HT-29 (cell line): Measurements from ENCODE around the gene ATP10A. TPM values are rescaled to one million over a fixed set of nuclear protein-coding genes. Genes with fewer than 3 reads are reported as not detected.

Experiments
- DNase-seq: peaks from one replicate; pipeline ENCODE4 v3.0.0-alpha.2; 2015; ENCODE audit warnings: low spot score
- total RNA-seq: library from RNA; depleted of rRNA; stranded (reverse); fragments of >200 nt; shearing (Covaris generic); gene quantifications from 2 replicates; pipeline ENCODE4 v1.2.3, GENCODE V29; 2014

Gene ATP10A
- total RNA-seq, 1 experiment from 2014 or later, result not detected

DNA sequence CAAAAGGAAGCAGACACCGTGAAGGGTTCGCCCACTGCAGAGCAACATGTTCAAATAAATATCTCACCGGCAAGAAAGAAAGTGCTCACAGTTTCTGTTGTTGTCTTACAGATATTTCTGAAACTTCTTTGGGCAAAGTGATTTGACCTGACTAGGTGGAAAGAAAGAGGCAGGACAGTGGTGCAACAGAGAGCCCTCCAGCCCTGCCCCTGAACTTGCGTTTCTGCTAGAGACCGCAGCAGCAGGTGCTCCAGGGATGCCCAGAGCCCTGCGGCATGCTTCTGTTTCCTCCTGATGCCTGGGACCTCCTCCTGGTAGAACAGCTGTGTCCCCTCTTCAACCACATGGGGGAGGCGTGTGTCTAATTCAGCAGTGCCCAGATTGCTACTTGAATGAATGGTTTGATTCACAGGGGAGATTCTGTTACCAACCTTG is 123.4 kb downstream of the ATP10A start:
- peak; percentile 25 for DNase-seq

DNA sequence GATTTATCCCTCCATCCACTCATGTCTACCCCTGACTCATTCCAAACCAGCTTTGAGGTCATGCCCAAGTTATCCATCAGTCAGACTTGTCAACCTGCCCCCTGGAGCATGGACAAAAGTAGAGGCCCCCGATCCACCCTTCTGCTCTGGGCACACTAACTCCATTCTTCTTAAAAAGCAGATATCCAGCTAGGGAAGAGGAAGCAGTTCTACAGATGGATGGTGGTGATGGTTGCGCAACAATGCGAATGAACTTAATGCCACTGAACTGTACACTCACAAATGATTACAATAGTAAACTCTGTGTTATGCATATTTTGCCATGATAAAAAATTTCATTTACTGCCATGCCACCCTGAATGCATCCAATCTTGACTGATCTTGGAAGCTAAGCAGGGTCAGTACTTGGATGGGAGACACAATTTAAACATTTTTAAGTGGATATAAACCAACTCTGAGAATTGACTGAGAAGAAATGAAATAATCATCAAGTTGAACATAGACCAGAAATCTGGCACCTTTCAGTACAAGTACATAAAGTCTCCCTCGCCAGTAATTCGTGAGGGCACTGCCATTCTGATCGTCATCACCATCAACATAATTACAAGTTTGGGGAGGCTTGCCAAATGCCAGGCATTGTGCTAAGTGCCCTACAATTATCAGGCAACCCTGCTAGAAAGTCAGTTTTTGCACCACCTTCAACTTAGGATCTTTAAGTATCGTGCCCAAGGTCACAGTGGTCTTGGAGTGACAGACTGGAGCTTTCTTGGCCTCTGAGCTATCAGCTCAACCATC is 124.8 kb downstream of the ATP10A start:
- DNase-seq, result no peak

DNA sequence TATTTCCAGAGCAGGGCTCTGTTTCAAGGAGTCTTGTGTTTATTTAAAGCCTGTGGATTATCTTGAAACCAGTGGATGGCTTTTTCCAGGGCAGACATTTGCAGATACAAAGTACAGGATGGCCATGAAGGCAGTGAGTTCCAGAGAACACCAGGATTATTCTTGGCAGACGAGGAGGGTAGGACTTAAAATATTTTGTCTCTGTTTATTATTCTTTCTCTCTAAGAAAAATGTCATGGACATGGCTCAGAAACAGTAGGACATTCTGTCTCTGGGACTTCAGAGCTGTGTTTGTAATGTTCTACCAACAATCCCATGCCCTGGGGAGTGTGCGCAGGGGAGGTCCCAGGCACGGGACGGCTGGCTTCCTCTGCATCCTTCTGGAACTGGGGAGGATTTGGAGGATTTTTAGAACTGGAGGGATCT is 125.9 kb downstream of the ATP10A start:
- no peak for DNase-seq

DNA sequence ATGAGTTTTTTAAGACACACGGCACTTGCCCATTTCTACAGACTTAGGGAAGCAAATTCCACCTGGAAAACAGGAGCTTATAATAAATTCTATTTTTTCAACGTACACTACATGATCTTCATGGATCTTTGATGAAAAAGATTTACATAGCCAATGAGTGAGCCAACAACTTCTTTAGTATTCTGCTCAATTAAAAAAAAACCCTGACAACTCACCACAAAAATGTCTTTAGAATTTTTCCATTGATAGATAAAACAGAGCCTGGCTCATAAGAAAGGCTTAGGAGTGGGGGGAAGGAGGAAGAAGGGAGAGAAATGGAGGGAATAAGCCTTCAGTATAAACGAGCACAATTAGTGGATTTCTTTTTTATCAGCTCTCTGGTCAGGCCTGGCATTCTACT is 126.7 kb downstream of the ATP10A start:
- no peak for DNase-seq

- DNase-seq, result no peak
Measured at GRCh38 chr15:25735550-25736384, 127.4 kb downstream of the ATP10A start.

GRCh38 chr15:25734680-25735355 is 128.3 kb downstream of the ATP10A start:
- DNase-seq, result no peak

DNA sequence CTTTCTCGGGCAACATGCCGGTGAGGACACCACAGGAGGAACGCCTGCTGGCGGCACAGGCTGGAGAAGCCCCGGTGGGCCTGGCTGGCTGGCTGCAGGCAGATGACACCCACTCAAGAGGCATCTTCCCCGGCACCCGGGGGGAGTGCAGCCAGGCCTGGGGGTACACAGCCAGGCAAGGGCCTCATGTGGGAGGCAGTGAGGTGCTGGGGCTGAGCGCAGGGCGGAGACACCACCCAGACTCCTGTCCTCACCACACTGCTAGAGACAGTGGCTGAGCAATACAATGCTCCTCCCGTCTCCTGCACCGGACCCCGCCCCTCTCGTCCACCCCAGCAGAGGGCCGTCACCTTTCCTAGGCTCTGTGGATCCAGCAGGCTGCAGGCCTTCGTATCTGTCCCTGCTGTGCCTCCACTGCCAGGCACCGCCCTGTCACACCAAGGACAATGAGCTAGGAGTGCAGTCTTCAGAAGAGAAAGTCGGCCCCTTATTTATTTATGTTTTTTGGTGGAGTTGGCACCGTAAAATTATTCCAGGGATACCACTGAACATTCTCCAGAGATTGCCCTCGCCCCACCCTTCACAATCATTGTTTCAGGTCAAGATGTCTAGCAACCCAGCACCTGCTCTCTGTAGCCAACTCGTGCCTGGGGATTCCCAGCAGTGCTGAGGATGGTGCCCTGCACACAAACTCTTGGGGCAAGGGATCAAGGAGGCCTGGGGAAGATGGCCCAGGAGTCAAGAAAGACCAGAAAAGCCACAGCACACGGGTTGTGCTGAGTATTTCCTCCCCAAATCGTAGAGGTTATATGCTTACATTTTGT is 129.1 kb downstream of the ATP10A start:
- no peak for DNase-seq

DNA sequence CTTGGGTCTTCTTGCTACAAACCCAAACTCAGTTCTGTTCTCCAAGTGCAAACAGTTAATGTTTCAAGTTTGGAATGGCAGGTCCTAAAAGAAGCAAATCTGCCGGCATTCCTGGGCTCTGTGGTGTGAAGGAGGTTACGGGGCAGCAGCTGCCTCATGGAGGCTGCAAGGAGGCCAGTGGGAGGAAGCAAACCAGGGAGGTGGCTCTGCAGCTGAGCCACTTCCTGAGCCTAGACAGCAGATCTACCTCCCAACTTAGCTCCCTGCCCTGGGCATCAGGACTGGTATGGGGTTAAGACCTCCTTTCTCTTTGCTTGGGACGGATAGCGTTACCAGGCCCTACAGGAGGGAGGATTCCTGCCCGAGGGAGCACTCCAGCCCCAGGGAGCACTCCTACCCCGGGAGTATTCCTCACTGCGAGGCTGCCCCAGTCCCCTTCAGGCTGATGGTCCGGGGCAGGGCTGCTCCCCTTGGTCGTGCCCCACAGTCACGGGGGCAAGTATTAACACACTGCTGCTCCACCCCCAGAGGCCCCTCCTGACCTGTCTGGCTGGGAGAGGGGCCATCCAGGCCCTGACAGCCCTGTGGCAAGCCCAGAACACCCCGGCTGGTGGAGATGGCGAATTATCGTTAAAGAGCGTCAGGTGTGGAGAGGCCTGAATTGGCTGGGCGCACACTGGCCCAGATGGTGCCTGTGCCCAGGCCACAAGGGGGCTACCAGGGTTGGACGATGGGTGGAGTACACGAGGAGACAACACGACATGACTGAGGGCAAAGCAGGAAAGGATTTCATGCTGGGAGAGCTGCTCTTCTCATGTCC is 129.9 kb downstream of the ATP10A start:
- DNase-seq, result no peak

DNA sequence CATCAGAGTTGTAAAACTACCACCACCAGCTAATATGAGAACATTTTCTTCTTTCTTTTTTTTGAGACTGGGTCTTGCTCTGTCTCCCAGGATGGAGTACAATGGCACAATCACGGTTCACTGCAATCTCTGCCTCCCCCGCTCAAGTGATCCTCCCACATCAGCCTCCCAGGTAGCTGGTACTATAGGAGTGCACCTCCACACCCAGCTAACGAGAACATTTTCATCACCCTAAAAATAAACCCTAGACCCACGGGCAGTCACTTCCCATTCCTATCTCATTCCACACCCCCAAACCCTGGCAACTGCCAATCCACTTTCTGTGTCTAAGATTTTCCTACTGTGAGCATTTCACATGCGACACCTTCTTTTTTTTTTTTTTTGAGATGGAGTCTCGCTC is 130.9 kb downstream of the ATP10A start:
- no peak for DNase-seq

GRCh38 chr15:25731411-25731810 is 131.7 kb downstream of the ATP10A start:
- no peak for DNase-seq

GRCh38 chr15:25730918-25731317 is 132.2 kb downstream of the ATP10A start:
- no peak for DNase-seq

DNA sequence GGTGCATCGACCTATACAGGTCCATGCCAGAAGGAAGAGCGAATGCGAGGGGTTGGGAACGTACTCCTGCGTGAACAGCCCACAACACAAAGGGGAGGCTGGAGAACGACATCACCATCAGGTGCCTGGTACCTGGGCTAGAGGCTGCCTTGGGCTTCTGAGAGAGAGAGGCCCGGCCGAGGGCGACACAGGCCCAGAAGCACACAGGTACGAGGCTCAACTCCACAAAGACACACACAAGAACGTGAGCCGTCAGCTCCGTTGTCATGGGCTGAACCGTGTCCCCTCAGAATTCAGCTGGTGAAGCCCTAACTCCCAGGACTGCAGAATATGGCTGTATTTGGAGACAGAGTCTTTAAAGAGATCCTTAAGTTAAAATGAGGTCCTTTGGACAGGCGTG is 134.3 kb downstream of the ATP10A start:
- DNase-seq, result no peak

DNA sequence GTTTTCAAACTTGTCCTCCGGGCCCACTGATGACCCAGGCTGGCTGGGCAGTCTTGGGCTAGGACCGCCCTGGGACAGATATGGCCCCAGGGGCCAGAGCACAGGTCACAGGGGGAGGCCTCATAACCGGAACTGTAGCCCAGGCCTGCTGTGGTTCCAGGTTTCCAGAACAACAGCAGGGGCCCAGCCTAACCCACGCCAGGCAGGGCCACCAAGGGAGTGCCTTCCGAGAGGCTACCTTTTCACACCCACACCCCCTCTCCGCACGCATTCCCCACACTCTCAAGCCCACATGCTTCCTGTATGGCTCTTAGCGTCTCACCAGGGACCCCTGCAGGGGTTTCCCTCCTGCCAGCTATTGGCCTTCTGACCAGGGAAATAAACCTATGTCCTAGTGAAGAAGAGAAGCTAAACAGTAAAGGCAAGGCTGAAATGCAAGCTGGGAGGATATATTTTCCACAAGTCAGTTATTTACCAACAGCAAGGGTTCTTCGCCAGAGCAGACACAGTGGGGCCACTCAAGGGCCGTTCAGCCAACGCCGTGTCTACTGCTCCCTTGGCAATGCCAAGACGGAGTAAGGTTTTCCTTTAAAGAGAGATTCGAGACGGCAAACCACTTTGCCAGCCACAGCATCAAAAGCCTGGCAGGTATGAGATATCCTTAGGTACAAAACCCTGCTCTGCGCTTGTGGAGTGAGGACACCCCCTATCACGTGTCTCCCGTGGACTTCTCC is 135.1 kb downstream of the ATP10A start:
- DNase-seq, result no peak

DNA sequence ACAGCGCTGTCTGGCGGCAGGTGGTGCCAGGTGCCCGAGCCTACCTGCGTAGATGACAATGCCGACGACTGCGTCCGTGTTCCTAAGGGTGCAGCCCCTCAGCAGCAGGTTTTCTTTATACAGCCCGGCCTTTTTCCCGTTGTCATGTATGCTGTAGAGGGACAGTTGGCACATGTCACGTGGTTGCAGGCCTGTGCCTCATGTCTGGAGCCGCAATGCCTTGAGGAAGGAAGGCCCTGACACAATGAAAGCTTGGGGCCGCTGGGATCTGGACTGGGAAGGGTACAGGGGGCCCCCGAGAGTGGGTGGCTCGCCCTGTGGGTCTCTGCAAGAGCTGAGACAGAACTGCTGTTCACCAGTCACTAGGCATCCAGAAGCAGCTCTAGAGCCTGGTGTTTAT is 136.0 kb downstream of the ATP10A start:
- no peak for DNase-seq

- no peak for DNase-seq
Measured at GRCh38 chr15:25725758-25726157, 137.4 kb downstream of the ATP10A start.

GRCh38 chr15:25724899-25725298 is 138.2 kb downstream of the ATP10A start:
- no peak for DNase-seq

DNA sequence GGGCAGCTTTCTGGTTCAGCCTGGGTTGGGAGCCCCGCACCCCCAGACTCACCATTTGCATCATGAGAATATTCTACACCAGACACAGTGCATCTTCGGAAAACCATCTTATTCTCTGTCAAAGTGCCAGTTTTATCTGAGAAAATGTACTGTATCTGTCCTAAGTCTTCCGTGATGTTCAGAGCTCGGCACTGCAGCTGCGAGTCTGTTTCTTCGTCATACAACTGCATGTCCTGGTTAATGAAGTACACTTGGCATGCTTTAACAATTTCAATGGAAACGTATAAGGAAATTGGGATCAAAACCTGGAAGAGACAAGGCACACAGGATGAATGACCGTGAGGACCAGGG is 141.5 kb downstream of the ATP10A start:
- DNase-seq, result no peak

GRCh38 chr15:25719101-25719985 is 143.8 kb downstream of the ATP10A start:
- DNase-seq, result no peak

DNA sequence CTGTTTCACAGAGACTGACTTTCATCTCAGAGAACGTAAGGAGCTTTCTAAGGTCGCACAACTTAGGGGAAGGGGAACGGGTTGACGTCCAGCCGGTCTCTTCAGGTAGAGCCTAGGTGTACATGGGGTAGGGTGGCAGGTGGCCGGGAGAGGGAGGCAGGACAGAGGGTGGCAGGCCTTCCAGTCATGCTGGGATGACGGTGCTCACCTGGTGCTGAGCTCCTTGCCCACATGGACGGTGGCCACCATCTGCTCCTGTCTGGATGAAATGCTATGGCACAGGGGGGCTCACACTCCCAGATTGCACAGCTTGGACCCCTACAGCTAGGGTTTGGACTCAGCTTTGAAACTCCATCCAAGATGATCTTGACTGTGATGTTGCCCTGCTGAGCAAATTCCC is 144.5 kb downstream of the ATP10A start:
- DNase-seq, result no peak
